ENCODE measurements around the gene FBXO17.

- TF ChIP-seq EP300 (IDR thresholded peaks at IDR 0.05), result no peak
- no peak for TF ChIP-seq POLR2A (IDR thresholded peaks at IDR 0.05)
Observed at GRCh38 chr19:38944981-38945506, 30.5 kb downstream of the FBXO17 start.

Measured in upper lobe of left lung (tissue), 4 donors.